Kidney tubule cell (primary cell): ENCODE measurements around the gene TMEM242.
"Not testable (repeated sequence)": the region's sequence is repeated elsewhere in the genome, so short reads cannot be mapped to it uniquely, and the experiment has no call there.

Source experiments
- DNase-seq: peaks from one replicate; pipeline ENCODE4 v3.0.0-alpha.2; 2018; ENCODE audit warnings: low spot score

TMEM242 gene

GRCh38 chr6:157323966-157324300 lies 614 bp upstream of the TMEM242 start:
- DNase-seq: peak; percentile 91

- no peak for DNase-seq
Observed at GRCh38 chr6:157322792-157323254, 496 bp downstream of the TMEM242 start.

GRCh38 chr6:157316871-157317814 lies 6.2 kb downstream of the TMEM242 start:
- DNase-seq: peak; percentile 88

- DNase-seq: peak; percentile 70
Observed at GRCh38 chr6:157314705-157315321, 8.5 kb downstream of the TMEM242 start.

GRCh38 chr6:157313531-157314467 lies 9.5 kb downstream of the TMEM242 start:
- DNase-seq: no peak

- peak; percentile 23 for DNase-seq
Observed at GRCh38 chr6:157312757-157313156, 10.6 kb downstream of the TMEM242 start.

- DNase-seq: not testable (repeated sequence)
Observed at GRCh38 chr6:157310693-157311092, 12.6 kb downstream of the TMEM242 start.

- no peak for DNase-seq
Observed at GRCh38 chr6:157307661-157308060, 15.7 kb downstream of the TMEM242 start.

GRCh38 chr6:157305670-157306653 lies 17.4 kb downstream of the TMEM242 start:
- peak; percentile 50 for DNase-seq

GRCh38 chr6:157304899-157305663 lies 18.2 kb downstream of the TMEM242 start:
- DNase-seq: peak; percentile 92

GRCh38 chr6:157302736-157303135 lies 20.6 kb downstream of the TMEM242 start:
- peak; percentile 14 for DNase-seq

- DNase-seq: no peak
Observed at GRCh38 chr6:157300436-157300835, 22.9 kb downstream of the TMEM242 start.

GRCh38 chr6:157300006-157300405 lies 23.3 kb downstream of the TMEM242 start:
- no peak for DNase-seq

GRCh38 chr6:157298216-157298724 lies 25.0 kb downstream of the TMEM242 start:
- no peak for DNase-seq

GRCh38 chr6:157294654-157295053 lies 28.7 kb downstream of the TMEM242 start:
- no peak for DNase-seq

GRCh38 chr6:157293780-157294179 lies 29.5 kb downstream of the TMEM242 start:
- DNase-seq: no peak

- no peak for DNase-seq
Observed at GRCh38 chr6:157292202-157292601, 31.1 kb downstream of the TMEM242 start.

- DNase-seq: no peak
Observed at GRCh38 chr6:157291356-157291755, 32.0 kb downstream of the TMEM242 start.

- DNase-seq: no peak
Observed at GRCh38 chr6:157290797-157291196, 32.5 kb downstream of the TMEM242 start.

GRCh38 chr6:157289764-157290163 lies 33.6 kb downstream of the TMEM242 start:
- DNase-seq: no peak
